H9 (cell line): ENCODE measurements around the gene ANKRD28. TPM values are rescaled to one million over a fixed set of nuclear protein-coding genes. Genes with fewer than 3 reads are reported as not detected.
A peak's percentile ranks its signal among the peaks of the same experiment; 100 is the strongest.

Experiments
- DNase-seq: peaks from one replicate; pipeline ENCODE4 v3.0.0-alpha.2; 2017
- H2AFZ ChIP-seq: one replicate; pipeline ENCODE4 v1.6.1; 2013; ENCODE audit warnings: mild to moderate bottlenecking, low read length, control low read depth, moderate library complexity
- H2AK5ac ChIP-seq: 2 replicates; pipeline ENCODE4 v1.6.1; 2013; ENCODE audit warnings: low read length, control low read depth, mixed read lengths; ENCODE audit not compliant: insufficient read length
- H2BK120ac ChIP-seq: one replicate; pipeline ENCODE4 v1.6.1; 2013; ENCODE audit warnings: low read depth, mild to moderate bottlenecking, low read length, control low read depth, inconsistent platforms; ENCODE audit not compliant: poor library complexity, severe bottlenecking
- H2BK12ac ChIP-seq: 2 replicates; pipeline ENCODE4 v1.6.1; 2013; ENCODE audit warnings: low read length, control low read depth, mixed read lengths, low read depth; ENCODE audit not compliant: insufficient read length
- H2BK15ac ChIP-seq: 2 replicates; pipeline ENCODE4 v1.6.1; 2013; ENCODE audit warnings: low read depth, low read length, control low read depth
- H2BK20ac ChIP-seq: one replicate; pipeline ENCODE4 v1.6.1; 2013; ENCODE audit warnings: low read depth, mild to moderate bottlenecking, low read length, control low read depth, inconsistent platforms; ENCODE audit not compliant: poor library complexity, severe bottlenecking
- H2BK5ac ChIP-seq: 2 replicates; pipeline ENCODE4 v1.6.1; 2013; ENCODE audit warnings: low read length, control low read depth, mixed read lengths; ENCODE audit not compliant: insufficient read length
- H3K14ac ChIP-seq: 2 replicates; pipeline ENCODE4 v1.6.1; 2013; ENCODE audit warnings: low read length, control low read depth; ENCODE audit not compliant: insufficient read depth
- H3K18ac ChIP-seq: 2 replicates; pipeline ENCODE4 v1.6.1; 2013; ENCODE audit warnings: low read depth, mild to moderate bottlenecking, mixed read lengths, low read length, control low read depth; ENCODE audit not compliant: insufficient read length
- H3K23ac ChIP-seq: 2 replicates; pipeline ENCODE4 v1.6.1; 2013; ENCODE audit warnings: low read length, control low read depth, mixed read lengths, low read depth; ENCODE audit not compliant: insufficient read length
- H3K23me2 ChIP-seq: 2 replicates; pipeline ENCODE4 v1.6.1; 2013; ENCODE audit warnings: low read depth, mild to moderate bottlenecking, mixed read lengths, low read length, control low read depth; ENCODE audit not compliant: insufficient read length, poor library complexity, severe bottlenecking
- H3K27ac ChIP-seq: 2 replicates; pipeline ENCODE4 v1.5.1; 2013; ENCODE audit warnings: low read length, control low read depth, mixed read lengths, low read depth; ENCODE audit not compliant: insufficient read length
- H3K27me3 ChIP-seq: 2 replicates; pipeline ENCODE4 v1.6.1; 2013; ENCODE audit warnings: low read length, control low read depth, inconsistent platforms; ENCODE audit not compliant: insufficient read depth
- H3K4ac ChIP-seq: 2 replicates; pipeline ENCODE4 v1.6.1; 2013; ENCODE audit warnings: low read depth, mild to moderate bottlenecking, control low read depth, inconsistent platforms, low read length, moderate library complexity
- H3K4me1 ChIP-seq: 2 replicates; pipeline ENCODE4 v1.6.1; 2013; ENCODE audit warnings: low read length, control low read depth, inconsistent platforms; ENCODE audit not compliant: insufficient read depth
- H3K4me2 ChIP-seq: 2 replicates; pipeline ENCODE4 v1.6.1; 2013; ENCODE audit warnings: low read length, control low read depth, mixed read lengths; ENCODE audit not compliant: insufficient read length, insufficient read depth
- H3K56ac ChIP-seq: 2 replicates; pipeline ENCODE4 v1.6.1; 2013; ENCODE audit warnings: low read depth, mild to moderate bottlenecking, mixed read lengths, low read length, control low read depth; ENCODE audit not compliant: insufficient read length
- H3K79me1 ChIP-seq: 2 replicates; pipeline ENCODE4 v1.6.1; 2013; ENCODE audit warnings: low read depth, mild to moderate bottlenecking, moderate library complexity, low read length, control low read depth, inconsistent platforms; ENCODE audit not compliant: insufficient read depth, poor library complexity, severe bottlenecking
- H3K79me2 ChIP-seq: 2 replicates; pipeline ENCODE4 v1.6.1; 2013; ENCODE audit warnings: low read length, control low read depth, inconsistent platforms; ENCODE audit not compliant: insufficient read depth
- H3K9ac ChIP-seq: 2 replicates; pipeline ENCODE4 v1.6.1; 2013; ENCODE audit warnings: low read length, control low read depth, mixed read lengths; ENCODE audit not compliant: insufficient read length; ENCODE audit errors: extremely low read depth
- H3K9me3 ChIP-seq: one replicate; pipeline ENCODE4 v1.6.1; 2013; ENCODE audit warnings: low read depth, low read length, inconsistent platforms; ENCODE audit not compliant: control insufficient read depth
- H3T11ph ChIP-seq: one replicate; pipeline ENCODE4 v1.6.1; 2013; ENCODE audit warnings: mild to moderate bottlenecking, low read length, control low read depth, inconsistent platforms
- H4K20me1 ChIP-seq: one replicate; pipeline ENCODE4 v1.6.1; 2013; ENCODE audit not compliant: control insufficient read depth, insufficient read length, insufficient read depth
- H4K5ac ChIP-seq: 2 replicates; pipeline ENCODE4 v1.6.1; 2013; ENCODE audit warnings: low read depth, mild to moderate bottlenecking, mixed read lengths, low read length, control low read depth; ENCODE audit not compliant: insufficient read length
- H4K8ac ChIP-seq: replicated peaks from 2 replicates; pipeline ENCODE4 v1.6.1; 2013; ENCODE audit warnings: low read length, control low read depth, mixed read lengths, low read depth; ENCODE audit not compliant: insufficient read length
- H4K91ac ChIP-seq: 2 replicates; pipeline ENCODE4 v1.6.1; 2013; ENCODE audit warnings: low read depth, mild to moderate bottlenecking, moderate library complexity, mixed read lengths, low read length, control low read depth; ENCODE audit not compliant: insufficient read length
- H3K27ac Mint-ChIP-seq, 3 experiments: 2 replicates in 2 of 3; 3 replicates in 1 of 3; pipeline ENCODE4 v1.8.0; 2020 to 2021; ENCODE audit warnings: mixed read lengths in 3 of 3, mild to moderate bottlenecking in 1 of 3, moderate library complexity in 1 of 3
- H3K27me3 Mint-ChIP-seq: 2 replicates; pipeline ENCODE4 v1.8.0; 2021; ENCODE audit warnings: low read depth, mild to moderate bottlenecking, moderate library complexity, mixed read lengths
- H3K36me3 Mint-ChIP-seq, 3 experiments: 2 replicates in 2 of 3; 3 replicates in 1 of 3; pipeline ENCODE4 v1.8.0; 2020 to 2021; ENCODE audit warnings: low read depth in 3 of 3, mixed read lengths in 3 of 3; ENCODE audit not compliant: insufficient read depth in 1 of 3
- H3K4me1 Mint-ChIP-seq, 2 experiments: 2 replicates each; pipeline ENCODE4 v1.8.0; 2020; ENCODE audit warnings: mixed read lengths in 2 of 2
- H3K4me3 Mint-ChIP-seq, 2 experiments: 2 replicates in 1 of 2; 3 replicates in 1 of 2; pipeline ENCODE4 v1.8.0; 2020 to 2021; ENCODE audit warnings: mild to moderate bottlenecking in 2 of 2, mixed read lengths in 2 of 2, moderate library complexity in 1 of 2
- H3K9me3 Mint-ChIP-seq, 2 experiments: 2 replicates in 1 of 2; 3 replicates in 1 of 2; pipeline ENCODE4 v1.8.0; 2020; ENCODE audit warnings: mild to moderate bottlenecking in 2 of 2, mixed read lengths in 2 of 2, moderate library complexity in 1 of 2
- WGBS: extraction: QIAGEN DNeasy Blood & Tissue Kit; methylation state at CpG from one replicate; pipeline ENCODE4 v1.1.7; 2013; ENCODE audit warnings: missing lambda C conversion rate, low lambda C conversion rate, mixed read lengths; ENCODE audit not compliant: insufficient read length; ENCODE audit errors: extremely low coverage; 5-methylcytosine and 5-hydroxymethylcytosine counted together
- total RNA-seq: library from RNA; stranded (reverse); gene quantifications from 2 replicates; pipeline ENCODE4 v1.2.1, GENCODE V29; 2021
- TF ChIP-seq, protein P1 (sequence below): fragments of 200-600 bp; sonication (generic); conservative IDR thresholded peaks from 3 replicates; pipeline ENCODE4 v1.8.0; 2021; ENCODE audit warnings: antibody characterized with exemption, mild to moderate bottlenecking

The ANKRD28 gene
- total RNA-seq, 1 experiment from 2014 or later = 59.0 TPM

DNA sequence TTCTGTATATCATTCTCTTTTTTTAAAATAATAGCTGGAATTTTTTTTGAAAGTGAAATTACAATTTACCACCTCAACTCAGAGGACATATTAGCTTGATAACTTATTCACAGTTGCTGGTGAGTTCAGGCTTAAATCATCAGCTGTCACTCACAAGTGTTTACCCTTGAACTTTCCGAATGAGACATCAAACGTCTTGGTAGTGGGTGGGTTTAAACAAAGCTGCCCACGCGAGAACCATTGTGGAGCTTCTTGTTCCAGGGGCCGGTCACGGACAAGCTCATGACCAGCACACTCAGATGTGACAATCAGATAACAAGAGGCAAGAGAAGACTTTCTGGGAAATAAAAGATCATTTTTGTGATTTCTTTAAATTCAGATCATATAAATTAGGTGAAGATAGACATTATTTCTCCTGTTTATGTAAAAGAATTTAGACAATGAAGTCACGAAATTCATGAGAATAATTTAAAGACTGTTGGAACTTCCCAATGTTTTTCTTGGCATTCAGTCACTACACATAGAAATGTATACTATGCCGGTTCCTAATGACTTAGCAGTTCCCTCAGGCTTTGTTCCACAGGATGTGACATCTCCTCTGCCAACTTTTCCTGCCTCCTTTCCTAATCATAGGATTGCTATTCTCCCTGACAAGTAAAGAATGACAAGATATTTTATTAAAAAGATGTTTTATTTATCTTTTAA lies 167.0 kb downstream of the ANKRD28 start:
- H2AFZ ChIP-seq = no peak overlapping the region
- no peak overlapping the region for H2BK5ac ChIP-seq
- no peak overlapping the region for H2AK5ac ChIP-seq
- Mint-ChIP-seq H3K27ac (peak overlapping the region; percentile 57 to 85 (median 72); a peak in 1 of 7 replicates), H3K4me3 (no peak overlapping the region), H3K36me3 (peaks cover under 1% of the 10 kb centered on the region in 3 experiments; a peak in 3 of 7 replicates), H3K9me3 (no peaks in the 10 kb centered on the region), H3K27me3 (no peaks in the 10 kb centered on the region), H3K4me1 (peaks cover 59 to 62% of the 10 kb centered on the region in 2 experiments)
- H2BK12ac ChIP-seq = no peak overlapping the region
- no peak overlapping the region for H3T11ph ChIP-seq
- no peaks in the 10 kb centered on the region for H4K20me1 ChIP-seq
- TF ChIP-seq, protein P1, sequence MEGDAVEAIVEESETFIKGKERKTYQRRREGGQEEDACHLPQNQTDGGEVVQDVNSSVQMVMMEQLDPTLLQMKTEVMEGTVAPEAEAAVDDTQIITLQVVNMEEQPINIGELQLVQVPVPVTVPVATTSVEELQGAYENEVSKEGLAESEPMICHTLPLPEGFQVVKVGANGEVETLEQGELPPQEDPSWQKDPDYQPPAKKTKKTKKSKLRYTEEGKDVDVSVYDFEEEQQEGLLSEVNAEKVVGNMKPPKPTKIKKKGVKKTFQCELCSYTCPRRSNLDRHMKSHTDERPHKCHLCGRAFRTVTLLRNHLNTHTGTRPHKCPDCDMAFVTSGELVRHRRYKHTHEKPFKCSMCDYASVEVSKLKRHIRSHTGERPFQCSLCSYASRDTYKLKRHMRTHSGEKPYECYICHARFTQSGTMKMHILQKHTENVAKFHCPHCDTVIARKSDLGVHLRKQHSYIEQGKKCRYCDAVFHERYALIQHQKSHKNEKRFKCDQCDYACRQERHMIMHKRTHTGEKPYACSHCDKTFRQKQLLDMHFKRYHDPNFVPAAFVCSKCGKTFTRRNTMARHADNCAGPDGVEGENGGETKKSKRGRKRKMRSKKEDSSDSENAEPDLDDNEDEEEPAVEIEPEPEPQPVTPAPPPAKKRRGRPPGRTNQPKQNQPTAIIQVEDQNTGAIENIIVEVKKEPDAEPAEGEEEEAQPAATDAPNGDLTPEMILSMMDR = no peak
- no peak overlapping the region for H4K91ac ChIP-seq
- no peaks in the 10 kb centered on the region for H3K79me2 ChIP-seq
- no CpG with 5 or more reads among the region's 8 CpGs for WGBS
- no peaks in the 10 kb centered on the region for H3K9me3 ChIP-seq
- H3K4me2 ChIP-seq = no peak overlapping the region
- no peak overlapping the region for H3K14ac ChIP-seq
- peaks cover 21% of the 10 kb centered on the region for H3K4me1 ChIP-seq
- no peak overlapping the region for H3K23ac ChIP-seq
- no peak overlapping the region for H3K18ac ChIP-seq
- no peak overlapping the region for H3K9ac ChIP-seq
- no peaks in the 10 kb centered on the region for H3K27me3 ChIP-seq
- no peak overlapping the region for H2BK15ac ChIP-seq
- H3K23me2 ChIP-seq = no peaks in the 10 kb centered on the region
- H3K27ac ChIP-seq = no peak overlapping the region
- no peaks in the 10 kb centered on the region for H3K79me1 ChIP-seq
- H4K8ac ChIP-seq = no peak overlapping the region
- no peak overlapping the region for H4K5ac ChIP-seq
- H2BK120ac ChIP-seq = no peak overlapping the region
- H3K56ac ChIP-seq = no peak overlapping the region
- H2BK20ac ChIP-seq = no peak overlapping the region
- DNase-seq = no peak
- no peak overlapping the region for H3K4ac ChIP-seq
